Urinary bladder (tissue), 4 donors: ENCODE data around the gene C2CD2L. TPM values are rescaled to one million over a fixed set of nuclear protein-coding genes. Genes with fewer than 3 reads are reported as not detected.
"Not testable (repeated sequence)": the region's sequence is repeated elsewhere in the genome, so short reads cannot be mapped to it uniquely, and the experiment has no call there.

Experiments
- DNase-seq: peaks from one replicate; pipeline ENCODE4 v3.0.0-alpha.2; 2015; ENCODE audit errors: extremely low spot score
- H3K27ac ChIP-seq: one replicate; pipeline ENCODE4 v1.5.1; 2013; ENCODE audit warnings: low read depth, mild to moderate bottlenecking, moderate library complexity
- H3K36me3 ChIP-seq: one replicate; pipeline ENCODE4 v1.6.1; 2013; ENCODE audit warnings: mild to moderate bottlenecking, moderate library complexity; ENCODE audit not compliant: insufficient read depth
- H3K4me1 ChIP-seq: one replicate; pipeline ENCODE4 v1.6.1; 2013; ENCODE audit warnings: mild to moderate bottlenecking, moderate library complexity; ENCODE audit not compliant: insufficient read depth
- H3K4me3 ChIP-seq: one replicate; pipeline ENCODE4 v1.5.1; 2013; ENCODE audit warnings: low read depth, low read length
- WGBS: extraction: QIAGEN DNeasy Blood & Tissue Kit; methylation state at CpG from one replicate; pipeline ENCODE4 v1.1.7; 2013; 5-methylcytosine and 5-hydroxymethylcytosine counted together
- polyA plus RNA-seq: library from polyadenylated mRNA; stranded (reverse); fragments of 200-250 nt; gene quantifications from one replicate; pipeline ENCODE4 v1.2.3, GENCODE V29; 2013
- total RNA-seq: library from RNA; depleted of rRNA; stranded (reverse); fragments of >200 nt; gene quantifications from one replicate; pipeline ENCODE4 v1.2.3, GENCODE V29; 2014
- donor health status: healthy with polysubstance abuse.
- donor health status: healthy.

The C2CD2L gene
- total and polyA plus RNA-seq, 2 donors = 3.4 to 9.8 TPM

- Histone ChIP-seq H3K36me3 (no peaks in the 10 kb centered on the region), H3K27ac (no peak overlapping the region), H3K4me3 (no peak overlapping the region), H3K4me1 (no peaks in the 10 kb centered on the region)
- DNase-seq = no peak
- WGBS = 47% methylated on average over 8 of the region's 8 CpGs
Observed at GRCh38 chr11:119155733-119156492, 48.8 kb downstream of the C2CD2L start.

- no peak for DNase-seq
Observed at GRCh38 chr11:119156496-119156895, 49.4 kb downstream of the C2CD2L start.

GRCh38 chr11:119157063-119157462 lies 49.9 kb downstream of the C2CD2L start:
- Histone ChIP-seq H3K36me3 (no peaks in the 10 kb centered on the region), H3K4me1 (no peaks in the 10 kb centered on the region), H3K27ac (no peak overlapping the region), H3K4me3 (no peak overlapping the region)
- DNase-seq = no peak
- 56% methylated on average over 3 of the region's 3 CpGs for WGBS

More at GRCh38 chr11:119156496-119156895, 49.4 kb downstream of the C2CD2L start:
- no peaks in the 10 kb centered on the region for H3K36me3 ChIP-seq
- H3K4me1 ChIP-seq = no peaks in the 10 kb centered on the region
- no peak overlapping the region for H3K27ac ChIP-seq
- H3K4me3 ChIP-seq = no peak overlapping the region
- WGBS = 86% methylated on average over 10 of the region's 10 CpGs

- WGBS = 93% methylated on average over 13 of the region's 13 CpGs
- H3K4me3 ChIP-seq = no peak overlapping the region
- H3K27ac ChIP-seq = no peak overlapping the region
- H3K36me3 ChIP-seq = no peaks in the 10 kb centered on the region
- no peaks in the 10 kb centered on the region for H3K4me1 ChIP-seq
- DNase-seq = no peak
Observed at GRCh38 chr11:119158467-119158866, 51.3 kb downstream of the C2CD2L start.

GRCh38 chr11:119160151-119160550 lies 53.0 kb downstream of the C2CD2L start:
- Histone ChIP-seq H3K4me3 (no peak overlapping the region), H3K4me1 (no peaks in the 10 kb centered on the region), H3K36me3 (no peaks in the 10 kb centered on the region), H3K27ac (no peak overlapping the region)
- 94% methylated on average over 9 of the region's 9 CpGs for WGBS
- no peak for DNase-seq

- Histone ChIP-seq H3K36me3 (no peaks in the 10 kb centered on the region), H3K4me1 (no peaks in the 10 kb centered on the region), H3K4me3 (no peak overlapping the region), H3K27ac (no peak overlapping the region)
- DNase-seq = no peak
- 77% methylated on average over 8 of the region's 8 CpGs for WGBS
Observed at GRCh38 chr11:119161871-119162270, 54.7 kb downstream of the C2CD2L start.

GRCh38 chr11:119166368-119167076 lies 59.4 kb downstream of the C2CD2L start:
- no peaks in the 10 kb centered on the region for H3K4me1 ChIP-seq
- no peak overlapping the region for H3K4me3 ChIP-seq
- no peak for DNase-seq
- no peak overlapping the region for H3K27ac ChIP-seq
- 74% methylated on average over 8 of the region's 8 CpGs for WGBS
- no peaks in the 10 kb centered on the region for H3K36me3 ChIP-seq

- not testable (repeated sequence) for H3K36me3 ChIP-seq, DNase-seq, H3K27ac ChIP-seq, H3K4me3 ChIP-seq, H3K4me1 ChIP-seq
- 85% methylated on average over 10 of the region's 10 CpGs for WGBS
Observed at GRCh38 chr11:119167077-119167458, 59.9 kb downstream of the C2CD2L start.

- DNase-seq = no peak
- no peaks in the 10 kb centered on the region for H3K4me1 ChIP-seq
- WGBS = 58% methylated on average over 6 of the region's 6 CpGs
- no peaks in the 10 kb centered on the region for H3K36me3 ChIP-seq
- no peak overlapping the region for H3K4me3 ChIP-seq
- H3K27ac ChIP-seq = no peak overlapping the region
Observed at GRCh38 chr11:119167933-119168332, 60.8 kb downstream of the C2CD2L start.

Other genes starting within 250 kb of the C2CD2L start
- gene CXCR5, start 223.5 kb upstream of the C2CD2L start, total RNA-seq = not detected
- 0.38 TPM for gene CXCR5, start 223.5 kb upstream of the C2CD2L start, polyA plus RNA-seq
- 15.1 TPM for gene BCL9L, start 181.4 kb upstream of the C2CD2L start, total RNA-seq
- 48.1 TPM for gene BCL9L, start 181.4 kb upstream of the C2CD2L start, polyA plus RNA-seq
- 38.2 TPM for gene UPK2, start 151.0 kb upstream of the C2CD2L start, total RNA-seq
- gene UPK2, start 151.0 kb upstream of the C2CD2L start, polyA plus RNA-seq = 33.8 TPM
- not detected for gene FOXR1, start 135.6 kb upstream of the C2CD2L start, total RNA-seq
- gene FOXR1, start 135.6 kb upstream of the C2CD2L start, polyA plus RNA-seq = not detected
- 34.3 TPM for gene CENATAC, start 109.2 kb upstream of the C2CD2L start, total RNA-seq
- 12.8 TPM for gene CENATAC, start 109.2 kb upstream of the C2CD2L start, polyA plus RNA-seq
- 904 TPM for gene RPS25, start 89.0 kb upstream of the C2CD2L start, total RNA-seq
- 1,476 TPM for gene RPS25, start 89.0 kb upstream of the C2CD2L start, polyA plus RNA-seq
- 40.6 TPM for gene TRAPPC4, start 88.6 kb upstream of the C2CD2L start, total RNA-seq
- 59.3 TPM for gene TRAPPC4, start 88.6 kb upstream of the C2CD2L start, polyA plus RNA-seq
- 5.2 TPM for gene SLC37A4, start 76.5 kb upstream of the C2CD2L start, total RNA-seq
- gene SLC37A4, start 76.5 kb upstream of the C2CD2L start, polyA plus RNA-seq = 9.8 TPM
- gene HYOU1, start 50.1 kb upstream of the C2CD2L start, total RNA-seq = 32.4 TPM
- gene HYOU1, start 50.1 kb upstream of the C2CD2L start, polyA plus RNA-seq = 43.8 TPM
- 20.2 TPM for gene VPS11, start 39.5 kb upstream of the C2CD2L start, total RNA-seq
- gene VPS11, start 39.5 kb upstream of the C2CD2L start, polyA plus RNA-seq = 41.9 TPM
- gene HMBS, start 22.5 kb upstream of the C2CD2L start, total RNA-seq = 6.5 TPM
- gene HMBS, start 22.5 kb upstream of the C2CD2L start, polyA plus RNA-seq = 19.0 TPM
- gene DPAGT1, start 5.5 kb upstream of the C2CD2L start, total RNA-seq = 12.1 TPM
- gene DPAGT1, start 5.5 kb upstream of the C2CD2L start, polyA plus RNA-seq = 29.1 TPM
- gene HINFP, start 14.2 kb downstream of the C2CD2L start, total RNA-seq = 16.5 TPM
- 17.6 TPM for gene HINFP, start 14.2 kb downstream of the C2CD2L start, polyA plus RNA-seq
- gene ABCG4, start 41.7 kb downstream of the C2CD2L start, total RNA-seq = 0.95 TPM
- gene ABCG4, start 41.7 kb downstream of the C2CD2L start, polyA plus RNA-seq = 0.18 TPM
- 11.7 TPM for gene NLRX1, start 61.4 kb downstream of the C2CD2L start, total RNA-seq
- 24.3 TPM for gene NLRX1, start 61.4 kb downstream of the C2CD2L start, polyA plus RNA-seq
- gene NHERF4, start 78.1 kb downstream of the C2CD2L start, total RNA-seq = 0.74 TPM
- 0.28 TPM for gene NHERF4, start 78.1 kb downstream of the C2CD2L start, polyA plus RNA-seq
- gene CBL, start 99.0 kb downstream of the C2CD2L start, total RNA-seq = 15.5 TPM
- gene CBL, start 99.0 kb downstream of the C2CD2L start, polyA plus RNA-seq = 8.0 TPM
- 154 TPM for gene MCAM, start 209.8 kb downstream of the C2CD2L start, total RNA-seq
- gene MCAM, start 209.8 kb downstream of the C2CD2L start, polyA plus RNA-seq = 451 TPM
- gene RNF26, start 227.2 kb downstream of the C2CD2L start, total RNA-seq = 4.7 TPM
- gene RNF26, start 227.2 kb downstream of the C2CD2L start, polyA plus RNA-seq = 33.3 TPM
- gene C1QTNF5, start 233.5 kb downstream of the C2CD2L start, total RNA-seq = 17.4 TPM
- 46.7 TPM for gene C1QTNF5, start 233.5 kb downstream of the C2CD2L start, polyA plus RNA-seq
- not detected for gene MFRP, start 239.4 kb downstream of the C2CD2L start, total RNA-seq
- gene MFRP, start 239.4 kb downstream of the C2CD2L start, polyA plus RNA-seq = 0.03 TPM